ENCODE data around the gene LYRM4.

Gene LYRM4

GRCh38 chr6:5280920-5281319 lies 20.2 kb upstream of the LYRM4 start:
- DNase-seq (ENCODE audit: low read depth, low spot score) = no peak

- DNase-seq (ENCODE audit: low read depth, low spot score) = no peak
Observed at GRCh38 chr6:5279891-5280338, 19.2 kb upstream of the LYRM4 start.

DNA sequence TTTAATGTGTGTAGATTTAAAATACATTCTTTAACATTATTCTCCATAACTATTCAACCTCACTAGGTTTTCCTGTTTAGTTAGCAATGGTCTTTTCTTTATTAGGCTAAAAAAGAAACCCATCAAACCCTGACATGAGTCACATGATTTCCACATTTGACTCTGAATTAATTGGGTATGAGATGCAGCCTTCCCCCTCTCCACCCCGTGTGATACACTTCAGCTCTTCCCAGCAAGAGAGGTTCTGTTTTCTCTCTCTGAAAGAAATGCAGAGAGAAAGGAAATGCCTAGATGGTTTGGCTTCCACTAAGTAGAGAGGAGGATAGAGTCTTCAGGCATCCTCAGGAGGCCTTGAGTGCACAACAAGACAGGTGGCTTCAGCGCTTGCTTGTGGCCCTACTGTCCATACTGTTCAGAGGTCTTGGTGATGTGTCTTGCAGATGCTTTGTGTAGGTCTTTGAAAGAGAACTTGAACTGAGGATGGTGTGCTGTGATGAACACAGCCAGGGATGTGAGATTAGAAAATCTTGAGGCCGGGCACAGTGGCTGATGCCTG lies 17.9 kb upstream of the LYRM4 start:
- no peak for DNase-seq (ENCODE audit: low read depth, low spot score)

DNA sequence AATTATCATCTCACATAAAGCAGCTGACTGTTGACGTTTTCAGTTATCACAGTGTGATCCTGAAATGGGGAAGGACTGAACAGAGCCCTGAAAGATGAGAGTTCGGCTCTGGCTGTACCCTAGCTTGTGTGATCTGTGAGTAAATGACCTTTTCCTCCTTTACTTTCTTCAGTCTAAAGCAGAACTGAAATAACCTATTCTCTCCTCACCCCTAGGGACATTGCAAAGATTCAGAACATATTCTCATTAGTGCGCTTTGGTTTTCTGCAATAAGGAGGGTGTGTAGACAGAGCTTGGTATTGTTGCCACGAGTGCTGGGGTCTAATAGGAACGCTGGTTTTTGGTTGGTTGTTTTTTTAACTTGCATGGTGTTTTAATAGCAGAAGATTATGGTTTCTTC lies 17.3 kb upstream of the LYRM4 start:
- DNase-seq (ENCODE audit: low read depth, low spot score) = no peak

DNA sequence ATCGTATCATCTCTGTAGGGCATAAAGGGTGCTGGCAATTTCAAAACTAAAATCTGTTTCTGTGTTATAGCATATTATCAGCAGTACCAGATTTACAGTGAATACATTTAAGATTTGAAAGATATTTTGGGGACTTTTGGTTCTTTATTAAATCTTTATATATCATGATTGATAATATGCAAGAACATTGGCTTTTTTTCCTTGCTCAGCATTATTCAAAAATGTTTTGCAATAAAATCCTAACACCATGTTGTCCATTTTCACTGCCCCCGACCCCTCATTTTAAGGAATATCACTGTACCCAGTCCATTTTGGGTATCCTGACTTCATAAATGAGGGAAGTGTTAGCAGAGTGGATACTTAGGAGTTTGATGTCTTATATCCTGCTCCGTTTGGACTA lies 16.8 kb upstream of the LYRM4 start:
- no peak for DNase-seq (ENCODE audit: low read depth, low spot score)

DNA sequence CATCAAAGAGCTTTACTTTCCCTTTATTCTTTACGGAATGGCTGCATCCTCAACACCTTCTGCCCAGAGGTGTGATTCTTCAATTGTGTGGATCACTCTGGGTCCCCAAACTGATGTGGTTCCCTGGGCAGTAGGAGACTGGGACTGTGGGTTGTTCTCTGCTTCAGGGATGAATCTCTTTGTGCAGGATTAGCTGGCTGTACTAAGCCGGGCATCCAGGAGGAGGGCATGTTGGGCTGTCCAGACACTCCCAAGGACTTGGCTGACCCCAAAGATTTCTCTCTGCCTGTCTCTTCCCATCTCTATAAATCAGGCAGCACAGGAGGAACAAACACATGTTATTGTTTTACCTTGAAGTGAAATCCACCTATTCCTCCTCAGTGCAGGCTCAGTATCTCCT lies 15.8 kb upstream of the LYRM4 start:
- DNase-seq (ENCODE audit: low read depth, low spot score) = no peak

DNA sequence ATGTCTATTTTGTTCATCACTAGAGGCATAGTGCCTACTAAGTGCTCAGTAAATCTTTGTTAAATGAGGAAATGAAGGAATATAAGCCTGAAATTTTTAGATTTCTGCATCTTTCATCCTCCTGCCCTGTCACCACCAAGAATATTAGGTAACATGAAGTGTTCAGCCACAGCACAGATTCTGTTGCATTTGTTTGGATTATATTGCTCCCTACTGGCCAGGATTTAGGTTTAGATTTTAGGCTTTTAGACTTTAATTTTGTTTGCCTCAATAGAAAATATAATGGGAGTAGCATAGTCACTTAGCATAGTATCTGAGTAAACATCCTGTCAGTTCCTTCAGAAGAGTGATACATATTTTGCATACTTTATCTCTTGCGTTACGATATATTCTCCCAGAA lies 14.7 kb upstream of the LYRM4 start:
- no peak for DNase-seq (ENCODE audit: low read depth, low spot score)

- no peak for DNase-seq (ENCODE audit: low read depth, low spot score)
Observed at GRCh38 chr6:5274231-5274630, 13.5 kb upstream of the LYRM4 start.

GRCh38 chr6:5271926-5272325 lies 11.2 kb upstream of the LYRM4 start:
- DNase-seq (ENCODE audit: low read depth, low spot score) = no peak

- no peak for DNase-seq (ENCODE audit: low read depth, low spot score)
Observed at GRCh38 chr6:5270093-5270680, 9.4 kb upstream of the LYRM4 start.

GRCh38 chr6:5266423-5266822 lies 5.7 kb upstream of the LYRM4 start:
- no peak for DNase-seq (ENCODE audit: low read depth, low spot score)

GRCh38 chr6:5261545-5262109 lies 877 bp upstream of the LYRM4 start:
- peak; percentile 11 for DNase-seq (ENCODE audit: low read depth, low spot score)

DNA sequence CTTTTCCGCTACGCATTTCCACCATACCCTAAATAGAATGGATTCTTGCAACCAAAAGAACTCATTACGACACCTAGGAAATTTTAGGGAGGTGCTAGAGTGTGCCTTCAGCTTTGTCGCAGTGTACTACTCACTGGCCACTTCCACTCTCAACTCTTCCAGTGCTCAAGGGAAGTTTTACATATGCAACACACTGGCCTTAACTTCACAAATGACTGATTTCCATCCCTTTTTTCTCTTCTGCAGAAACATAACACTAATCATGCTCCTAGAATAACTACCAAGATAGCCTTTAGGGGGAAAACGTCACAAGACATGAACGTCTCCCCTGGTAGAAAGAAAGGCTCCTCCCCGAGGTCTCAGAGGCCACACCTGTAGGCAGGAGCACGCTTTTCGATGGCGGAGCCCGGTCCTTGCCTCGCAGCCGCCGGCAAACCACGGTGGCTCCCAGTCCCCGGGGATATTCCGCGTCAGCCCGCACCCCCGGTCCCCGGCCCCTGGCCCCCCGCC lies 584 bp downstream of the LYRM4 start:
- DNase-seq (ENCODE audit: low read depth, low spot score) = peak; percentile 75

DNA sequence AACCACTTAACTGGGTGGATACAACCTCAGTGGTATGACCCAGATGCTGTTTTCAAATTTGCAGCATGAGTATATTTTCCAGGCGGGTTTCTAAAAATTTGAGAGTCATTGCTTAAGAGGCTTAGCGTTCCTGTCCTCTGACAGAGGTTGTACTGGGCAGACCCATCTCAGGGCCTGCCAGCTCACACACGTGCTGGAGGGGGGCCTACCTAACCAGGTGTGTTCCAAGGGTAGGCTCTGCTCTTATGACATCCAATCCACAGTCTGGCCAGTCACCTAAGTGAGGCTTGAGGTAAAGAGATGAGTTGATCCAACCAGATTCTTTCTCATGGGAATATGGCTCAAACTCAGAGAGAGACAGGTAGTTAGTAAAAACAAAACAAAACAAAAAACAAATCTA lies 1.3 kb downstream of the LYRM4 start:
- no peak for DNase-seq (ENCODE audit: low read depth, low spot score)

DNA sequence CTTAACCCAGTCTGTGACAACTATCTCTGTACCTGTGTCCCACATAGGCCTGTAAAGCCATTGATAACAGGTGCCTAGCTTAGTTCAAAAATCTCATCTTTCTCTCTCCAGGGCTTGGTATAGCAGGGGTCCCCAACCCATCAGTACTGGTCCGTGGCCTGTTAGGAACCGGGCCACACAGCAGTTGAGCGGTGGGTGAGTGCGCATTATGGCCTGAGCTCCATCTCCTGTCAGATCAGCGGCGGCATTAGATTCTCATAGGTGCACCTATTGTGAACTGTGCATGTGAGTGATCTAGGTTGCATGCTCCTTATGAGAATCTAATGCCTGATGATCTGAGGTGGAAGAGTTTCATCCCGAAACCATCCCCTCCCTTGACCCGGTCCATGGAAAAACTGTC lies 3.4 kb downstream of the LYRM4 start:
- no peak for DNase-seq (ENCODE audit: low read depth, low spot score)

DNA sequence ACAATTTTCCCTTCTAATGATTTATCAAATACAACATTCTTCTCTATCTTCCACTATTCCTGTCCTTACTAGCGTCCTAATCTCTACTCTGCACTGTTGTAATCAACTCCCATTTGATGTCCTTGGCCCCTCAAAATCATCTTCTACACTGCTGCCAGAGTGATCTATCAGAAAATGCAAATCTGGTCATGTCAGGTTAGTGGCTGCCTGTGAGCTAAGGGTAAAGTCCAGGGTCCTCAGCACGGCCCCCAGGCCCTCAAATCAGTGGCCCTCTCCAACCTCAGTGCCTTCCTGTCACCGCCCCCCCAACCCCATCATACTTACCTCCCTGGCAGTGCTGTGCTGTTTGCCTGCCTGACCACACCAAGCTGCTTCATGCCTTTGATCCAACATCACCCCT lies 3.8 kb downstream of the LYRM4 start:
- DNase-seq (ENCODE audit: low read depth, low spot score) = no peak

- no peak for DNase-seq (ENCODE audit: low read depth, low spot score)
Observed at GRCh38 chr6:5250911-5251310, 9.8 kb downstream of the LYRM4 start.

GRCh38 chr6:5250451-5250850 lies 10.3 kb downstream of the LYRM4 start:
- no peak for DNase-seq (ENCODE audit: low read depth, low spot score)

GRCh38 chr6:5249451-5250122 lies 11.2 kb downstream of the LYRM4 start:
- no peak for DNase-seq (ENCODE audit: low read depth, low spot score)

- no peak for DNase-seq (ENCODE audit: low read depth, low spot score)
Observed at GRCh38 chr6:5248302-5249098, 12.2 kb downstream of the LYRM4 start.

- DNase-seq (ENCODE audit: low read depth, low spot score) = no peak
Observed at GRCh38 chr6:5247201-5247600, 13.5 kb downstream of the LYRM4 start.
